K562 (cell line): Measurements from ENCODE around the gene TRMU. TPM values are rescaled to one million over a fixed set of nuclear protein-coding genes. Genes with fewer than 3 reads are reported as not detected.

Experiments used
- ATAC-seq: fragments of 200-7000 bp; cut with Tn5 transposase; 3 replicates; pipeline ENCODE4 v1.9.1; 2020; ENCODE audit warnings: moderate library complexity
- BruUV-seq: library from RNA; stranded (reverse); fragments of 400-500 nt; replicated peaks from 2 replicates; lab custom pipeline; 2021; lab: Mats Ljungman, UMichigan
- CTCF ChIA-PET: fragments of 300-600 bp; formaldehyde crosslinking; extraction: SDS; loops from one replicate; lab custom pipeline; 2021; ENCODE audit warnings: low intra/inter-chr PET ratio; lab: Yijun Ruan, JAX
- POLR2A ChIA-PET: fragments of 300-600, 350-650 bp; sonication (Branson Sonifier 250); formaldehyde crosslinking; extraction: SDS; loops from one replicate; lab custom pipeline; 2021; ENCODE audit warnings: antibody characterized with exemption, inconsistent platforms; lab: Yijun Ruan, JAX
- DNase-seq, 4 experiments: peaks; one replicate each; pipeline versions ENCODE4 v3.0.0 to v3.0.0-alpha.2; 2011 to 2018; ENCODE audit warnings: low spot score in 3 of 4, mixed read lengths in 3 of 4; ENCODE audit errors: extremely low read depth in 1 of 4
- FAIRE-seq: peaks from 2 replicates; lab custom pipeline; 2011; peaks lifted over from hg19 to GRCh38; lab: Jason Lieb, UNC
- H2AFZ ChIP-seq: 2 replicates; pipeline ENCODE4 v1.6.0; 2011; ENCODE audit warnings: low read depth, low read length, control low read depth, inconsistent platforms
- H3K27ac ChIP-seq: fragments of 200-600 bp; 3 replicates; pipeline ENCODE4 v1.8.0; 2011; ENCODE audit warnings: low read depth, mild to moderate bottlenecking, control low read depth, inconsistent platforms, low read length, moderate library complexity, mixed read lengths; ENCODE audit errors: extremely low read depth
- H3K27me3 ChIP-seq, 2 experiments: fragments of 300-600 bp in 1 of 2; 2 replicates in 1 of 2; 3 replicates in 1 of 2; pipeline versions ENCODE4 v1.6.0 to v1.8.0; 2011; ENCODE audit warnings: inconsistent platforms in 2 of 2, low read length in 2 of 2, mild to moderate bottlenecking in 1 of 2, mixed read lengths in 1 of 2, moderate library complexity in 1 of 2; ENCODE audit not compliant: control insufficient read depth in 2 of 2, insufficient read depth in 2 of 2
- H3K36me3 ChIP-seq: fragments of 300-600 bp; 3 replicates; pipeline ENCODE4 v1.8.0; 2011; ENCODE audit warnings: mild to moderate bottlenecking, low read length, inconsistent platforms; ENCODE audit not compliant: control insufficient read depth, insufficient read depth
- H3K4me1 ChIP-seq, 2 experiments: fragments of 200-600 bp in 1 of 2; replicated peaks in 1 of 2; 2 replicates in 1 of 2; 3 replicates in 1 of 2; pipeline versions ENCODE4 v1.5.1 to v1.8.0; 2011; ENCODE audit warnings: inconsistent platforms in 2 of 2, low read length in 2 of 2, mild to moderate bottlenecking in 1 of 2, mixed read lengths in 1 of 2, moderate library complexity in 1 of 2; ENCODE audit not compliant: control insufficient read depth in 2 of 2, insufficient read depth in 2 of 2
- H3K4me2 ChIP-seq: 2 replicates; pipeline ENCODE4 v1.6.1; 2011; ENCODE audit warnings: low read length, control low read depth, inconsistent platforms, mixed read lengths; ENCODE audit not compliant: insufficient read depth
- H3K4me3 ChIP-seq: fragments of 200-600 bp; sonication (generic), shearing (Covaris generic); 2 replicates; pipeline ENCODE4 v1.5.1; 2016; ENCODE audit warnings: control low read depth, inconsistent platforms
- H3K79me2 ChIP-seq: fragments of 200-600 bp; 3 replicates; pipeline ENCODE4 v1.8.0; 2011; ENCODE audit warnings: low read length, inconsistent platforms; ENCODE audit not compliant: control insufficient read depth, insufficient read depth
- H3K9ac ChIP-seq, 2 experiments: 2 replicates each; pipeline versions ENCODE4 v1.6.0 to v1.6.1; 2011; ENCODE audit warnings: low read depth in 2 of 2, low read length in 2 of 2, control low read depth in 1 of 2, inconsistent platforms in 1 of 2, mild to moderate bottlenecking in 1 of 2, mixed read lengths in 1 of 2; ENCODE audit not compliant: insufficient read depth in 1 of 2
- H3K9me1 ChIP-seq: one replicate; pipeline ENCODE4 v1.6.0; 2011; ENCODE audit warnings: inconsistent platforms, mild to moderate bottlenecking, low read length, moderate library complexity; ENCODE audit not compliant: control insufficient read depth, insufficient read depth
- H3K9me3 ChIP-seq: replicated peaks from 2 replicates; pipeline ENCODE4 v1.5.1; 2011; ENCODE audit warnings: low read depth, low read length, inconsistent platforms; ENCODE audit not compliant: control insufficient read depth, insufficient read depth
- H4K20me1 ChIP-seq: replicated peaks from 2 replicates; pipeline ENCODE4 v1.6.1; 2011; ENCODE audit warnings: low read length, inconsistent platforms, mixed read lengths; ENCODE audit not compliant: control insufficient read depth, insufficient read depth
- ELF1 ChIP-seq: fragments of 200-800 bp; sonication (Bioruptor generic); IDR thresholded peaks from 2 replicates; pipeline ENCODE4 v1.6.1; 2016; ENCODE audit warnings: missing genetic modification characterization, missing compliant biosample characterization
- ETV6 ChIP-seq, 3 experiments: fragments of 150-350 bp in 1 of 3; sonication (generic) in 1 of 3; formaldehyde crosslinking in 1 of 3; IDR thresholded peaks; 2 replicates each; pipeline versions ENCODE4 v1.6.1 to v1.8.0; 2014 to 2022; ENCODE audit warnings: borderline replicate concordance in 2 of 3, low read depth in 2 of 3, antibody characterized with exemption in 1 of 3, low read length in 1 of 3, mild to moderate bottlenecking in 1 of 3, missing genetic modification reagents in 1 of 3
- GTF2F1 ChIP-seq: IDR thresholded peaks from 2 replicates; pipeline ENCODE4 v1.6.1; 2011; ENCODE audit warnings: low read depth, low read length, improper control_type of control experiment
- HNRNPL ChIP-seq: fragments of 200-400 bp; formaldehyde crosslinking; IDR thresholded peaks from 2 replicates; pipeline ENCODE4 v1.6.1; 2017; ENCODE audit warnings: low read depth, mild to moderate bottlenecking, low read length
- NELFE ChIP-seq: IDR thresholded peaks from 2 replicates; pipeline ENCODE4 v1.6.1; 2011; ENCODE audit warnings: mild to moderate bottlenecking; ENCODE audit not compliant: insufficient read depth, insufficient read length
- PCBP1 ChIP-seq: fragments of 200-400 bp; formaldehyde crosslinking; IDR thresholded peaks from 2 replicates; pipeline ENCODE4 v1.6.1; 2018; ENCODE audit warnings: mild to moderate bottlenecking, low read depth, low read length; ENCODE audit not compliant: poor library complexity, severe bottlenecking
- POLR2H ChIP-seq: IDR thresholded peaks from 2 replicates; pipeline ENCODE4 v1.6.1; 2016; ENCODE audit warnings: missing genetic modification characterization, low read depth, mild to moderate bottlenecking, control low read depth, missing compliant biosample characterization, moderate library complexity
- SMARCC2 ChIP-seq: fragments of 450-650 bp; IDR thresholded peaks from 2 replicates; pipeline ENCODE4 v1.6.1; 2017; ENCODE audit warnings: antibody characterized with exemption, moderate library complexity, mild to moderate bottlenecking, low read depth
- ZNF589 ChIP-seq: fragments of 200-800 bp; sonication (Bioruptor generic); IDR thresholded peaks from 2 replicates; pipeline ENCODE4 v1.6.1; 2016; ENCODE audit warnings: low read depth, missing genetic modification characterization, missing compliant biosample characterization
- ZNF668 ChIP-seq: fragments of 250-450 bp; sonication (Bioruptor Pico); IDR thresholded peaks from 2 replicates; pipeline ENCODE4 v1.8.0; 2022; ENCODE audit warnings: mild to moderate bottlenecking, inconsistent platforms
- ZZZ3 ChIP-seq: fragments of 450-650 bp; IDR thresholded peaks from 2 replicates; pipeline ENCODE4 v1.6.1; 2016; ENCODE audit warnings: antibody characterized with exemption, mild to moderate bottlenecking, moderate library complexity
- WGBS: fragments of 100-300 bp; shearing (Covaris generic); methylation state at CpG from one replicate; pipeline ENCODE4 v1.1.6; 2016; ENCODE audit warnings: low coverage, mixed read lengths; ENCODE audit not compliant: insufficient coverage; ENCODE audit errors: missing lambda C conversion rate; 5-methylcytosine and 5-hydroxymethylcytosine counted together
- in situ Hi-C: fragments of 300-500 bp; cut with MboI; formaldehyde crosslinking; loops from 4 replicates; pipeline ENCODE4 v1.15.0; 2018; ENCODE audit warnings: inconsistent platforms, mixed read lengths
- intact Hi-C: fragments of 100-400 bp; cut with micrococcal nuclease; formaldehyde crosslinking; loops from 2 replicates; pipeline ENCODE4 v1.14.2; 2022
- polyA plus RNA-seq, 8 experiments: library from polyadenylated mRNA; depleted of rRNA in 4 of 8; stranded (reverse) in 5 of 8; unstranded in 3 of 8; fragments of >200 nt; fragmentation: Nextera tagmentation in 2 of 8; fragmentation: Illumina TruSeq in 1 of 8; extraction: Ambion mirVana in 2 of 8; extraction: Trizol in 1 of 8; gene quantifications; 2 replicates each; pipeline versions ENCODE4 v1.2.1 to v1.2.3, GENCODE V29; 2011 to 2014; ENCODE audit warnings: inconsistent platforms in 1 of 8, missing spikeins in 1 of 8
- total RNA-seq, 7 experiments: library from RNA; depleted of rRNA in 6 of 7; stranded (reverse); fragments of >200 nt in 6 of 7; fragmentation: Illumina TruSeq in 2 of 7; extraction: Trizol in 2 of 7; gene quantifications; 2 replicates each; pipeline versions ENCODE4 v1.2.1 to v1.2.3, GENCODE V29; 2011 to 2021; ENCODE audit warnings: low replicate concordance in 1 of 7

The TRMU gene
- total and polyA plus RNA-seq, 9 of the 15 experiments (the other 6 are each of a cell fraction or from before 2014, with no cell fraction given): 2.3 to 49.9 (median 35.3) TPM

DNA sequence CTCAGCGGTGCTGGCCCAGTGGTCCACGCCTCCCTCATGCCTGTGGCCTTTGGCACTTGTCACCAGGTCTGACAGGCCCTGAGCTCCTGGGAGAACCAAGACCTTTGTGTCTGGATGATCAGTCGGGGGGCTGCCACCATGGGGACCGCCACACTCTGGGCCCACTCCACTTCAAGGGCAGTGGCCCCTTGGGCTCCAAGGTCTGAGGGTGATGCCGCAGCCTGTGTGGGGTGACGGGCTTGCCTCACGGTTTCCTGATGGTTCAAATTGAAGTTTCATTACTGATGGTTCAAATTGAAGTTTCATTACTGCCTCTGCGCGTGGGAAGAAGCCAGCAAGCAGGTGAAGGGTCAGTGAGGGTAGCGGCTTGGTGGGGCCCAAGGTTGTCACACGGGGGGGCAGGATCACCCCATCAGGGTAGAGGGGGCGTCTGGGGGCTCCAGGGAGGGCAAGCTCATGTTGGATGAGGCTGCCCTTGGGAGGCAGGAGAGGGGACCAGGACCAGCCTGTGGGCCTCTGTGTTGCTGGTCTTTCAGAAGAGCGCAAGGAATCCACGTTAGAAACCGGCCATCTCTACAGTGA lies 27.5 kb downstream of the TRMU start:
- H3K4me1 ChIP-seq: peaks cover 0 to 39% of the 10 kb centered on the region in 2 experiments; a peak in 2 of 5 replicates
- no peak overlapping the region for H3K4me2 ChIP-seq
- H4K20me1 ChIP-seq: peaks cover 6% of the 10 kb centered on the region
- no peak overlapping the region for H3K9ac ChIP-seq
- no peaks in the 10 kb centered on the region for H3K79me2 ChIP-seq
- DNase-seq (no peak), FAIRE-seq (no peak)
- in situ Hi-C loops (no loop called here), intact Hi-C loops (no loop called here)
- CTCF ChIA-PET: no interaction called here
- peaks cover 5 to 32% of the 10 kb centered on the region in 2 experiments; a peak in 4 of 5 replicates for H3K27me3 ChIP-seq
- 5% methylated on average over 9 of the region's 15 CpGs for WGBS
- no peaks in the 10 kb centered on the region for H3K36me3 ChIP-seq
- no peak for TF ChIP-seq SMARCC2
- TF ChIP-seq, all 486 proteins: peak for 0
- POLR2A ChIA-PET: no interaction called here
- H3K9me3 ChIP-seq: no peaks in the 10 kb centered on the region
- no peak overlapping the region for H2AFZ ChIP-seq
- no peak overlapping the region for H3K4me3 ChIP-seq
- ATAC-seq: no peak
- no TSS peak for BruUV-seq
- H3K27ac ChIP-seq: no peak overlapping the region
- H3K9me1 ChIP-seq: no peaks in the 10 kb centered on the region

GRCh38 chr22:46363611-46364321 lies 28.3 kb downstream of the TRMU start:
- H3K27ac ChIP-seq: no peak overlapping the region
- no peak overlapping the region for H3K4me2 ChIP-seq
- H3K9me1 ChIP-seq: no peaks in the 10 kb centered on the region
- in situ Hi-C loops (no loop called here), intact Hi-C loops (no loop called here)
- BruUV-seq: no TSS peak
- H3K79me2 ChIP-seq: no peaks in the 10 kb centered on the region
- ATAC-seq: no peak
- CTCF ChIA-PET: no interaction called here
- H3K27me3 ChIP-seq: peaks cover 5 to 38% of the 10 kb centered on the region in 2 experiments; a peak in 4 of 5 replicates
- peaks cover 6% of the 10 kb centered on the region for H4K20me1 ChIP-seq
- no peaks in the 10 kb centered on the region for H3K36me3 ChIP-seq
- no peaks in the 10 kb centered on the region for H3K9me3 ChIP-seq
- DNase-seq: no peak
- H3K4me1 ChIP-seq: peaks cover 0 to 39% of the 10 kb centered on the region in 2 experiments; a peak in 2 of 5 replicates
- no peak for FAIRE-seq
- TF ChIP-seq HNRNPL: no peak
- no peak for TF ChIP-seq ZNF589 (CRISPR knock-in tag)
- no peak for TF ChIP-seq POLR2H (tag)
- no peak for TF ChIP-seq GTF2F1
- no peak for TF ChIP-seq ETV6 (IDR thresholded peaks at IDR 0.05; ENCODE audit: borderline replicate concordance in 1 of 2, low read depth in 2 of 2, low read length in 1 of 2)
- no peak for TF ChIP-seq ETV6 (CRISPR knock-in tag; IDR thresholded peaks at IDR 0.05; ENCODE audit: borderline replicate concordance)
- TF ChIP-seq ZNF668 (CRISPR knock-in tag): no peak
- TF ChIP-seq NELFE: no peak
- TF ChIP-seq ELF1 (tag): no peak
- TF ChIP-seq ZZZ3: no peak
- no peak for TF ChIP-seq PCBP1
- TF ChIP-seq, all 486 proteins: peak for 0
- WGBS: 2% methylated on average over 20 of the region's 35 CpGs
- Histone ChIP-seq H2AFZ (no peak overlapping the region), H3K9ac (no peak overlapping the region), H3K4me3 (no peak overlapping the region)
- POLR2A ChIA-PET: no interaction called here
